Activated B cell treated with CpG ODN at 0.5 μM for 24 hours (primary cell): ENCODE data around the gene SPDYE16. TPM values are rescaled to one million over a fixed set of nuclear protein-coding genes. Genes with fewer than 3 reads are reported as not detected.
"Not testable (repeated sequence)": the region's sequence is repeated elsewhere in the genome, so short reads cannot be mapped to it uniquely, and the experiment has no call there.

Experiments
- ATAC-seq: fragments of 200-7000 bp; cut with Tn5 transposase; one replicate; pipeline ENCODE4 v1.10.0; 2021; ENCODE audit warnings: low read depth, mild to moderate bottlenecking, moderate library complexity
- CTCF ChIA-PET: fragments of 350-600 bp; sonication (Branson Sonifier 250); formaldehyde crosslinking; loops from one replicate; lab custom pipeline; 2021; ENCODE audit warnings: antibody characterized with exemption; lab: Charles Lee
- POLR2A ChIA-PET: fragments of 350-600 bp; sonication (Branson Sonifier 250); formaldehyde crosslinking; loops from one replicate; lab custom pipeline; 2021; ENCODE audit warnings: antibody characterized with exemption; lab: Charles Lee
- DNase-seq: peaks from one replicate; pipeline ENCODE4 v3.0.0; 2022
- H3K27ac Mint-ChIP-seq: one replicate; pipeline ENCODE4 v1.8.0; 2020; ENCODE audit warnings: mixed read lengths
- H3K27me3 Mint-ChIP-seq: one replicate; pipeline ENCODE4 v1.8.0; 2021; ENCODE audit warnings: mixed read lengths
- H3K36me3 Mint-ChIP-seq: one replicate; pipeline ENCODE4 v1.8.0; 2021; ENCODE audit warnings: low read depth, mixed read lengths
- H3K4me1 Mint-ChIP-seq: one replicate; pipeline ENCODE4 v1.8.0; 2021; ENCODE audit warnings: mixed read lengths
- H3K4me3 Mint-ChIP-seq: one replicate; pipeline ENCODE4 v1.8.0; 2020; ENCODE audit warnings: mild to moderate bottlenecking, mixed read lengths
- H3K9me3 Mint-ChIP-seq: one replicate; pipeline ENCODE4 v1.8.0; 2020; ENCODE audit warnings: mixed read lengths
- intact Hi-C: fragments of 100-400 bp; cut with micrococcal nuclease; formaldehyde crosslinking; loops from one replicate; pipeline ENCODE4 v1.15.1; 2024
- total RNA-seq: library from RNA; stranded (reverse); gene quantifications from 2 replicates; pipeline ENCODE4 v1.2.3, GENCODE V29; 2022
- TF ChIP-seq, protein P1 (sequence below): fragments of 200-600 bp; IDR thresholded peaks from one replicate; pipeline ENCODE4 v1.8.0; 2022; ENCODE audit warnings: antibody characterized with exemption, mild to moderate bottlenecking

SPDYE16 gene
- total RNA-seq, 1 donor from 2014 or later, result not detected

- DNase-seq, H3K27ac Mint-ChIP-seq, POLR2A ChIA-PET, H3K4me1 Mint-ChIP-seq, H3K27me3 Mint-ChIP-seq, ATAC-seq, H3K36me3 Mint-ChIP-seq, H3K4me3 Mint-ChIP-seq, CTCF ChIA-PET, intact Hi-C loops, H3K9me3 Mint-ChIP-seq: not testable (repeated sequence)
Observed at GRCh38 chr7:76526183-76526582, 16.9 kb downstream of the SPDYE16 start.

DNA sequence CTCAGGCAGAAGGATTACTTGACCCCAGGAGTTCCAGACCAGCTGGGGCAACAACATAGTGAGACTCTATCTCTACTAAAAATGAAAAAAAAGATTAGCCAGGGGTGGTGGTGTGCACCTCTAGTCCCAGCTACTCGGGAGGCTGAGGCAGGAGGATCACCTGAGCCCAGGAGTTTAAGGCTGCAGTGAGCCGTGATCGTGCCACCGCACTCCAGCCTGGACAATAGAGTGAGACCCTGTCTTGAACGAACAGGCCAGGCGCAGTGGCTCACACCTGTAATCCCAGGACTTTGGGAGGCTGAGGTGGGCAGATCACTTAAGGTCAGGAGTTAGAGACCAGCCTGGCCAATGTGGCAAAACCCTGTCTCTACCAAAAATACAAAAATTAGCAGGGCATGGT lies 26.2 kb downstream of the SPDYE16 start:
- H3K27me3 Mint-ChIP-seq, H3K4me1 Mint-ChIP-seq, intact Hi-C loops, POLR2A ChIA-PET, H3K27ac Mint-ChIP-seq, ATAC-seq, H3K36me3 Mint-ChIP-seq, CTCF ChIA-PET, H3K9me3 Mint-ChIP-seq, DNase-seq, H3K4me3 Mint-ChIP-seq: not testable (repeated sequence)

DNA sequence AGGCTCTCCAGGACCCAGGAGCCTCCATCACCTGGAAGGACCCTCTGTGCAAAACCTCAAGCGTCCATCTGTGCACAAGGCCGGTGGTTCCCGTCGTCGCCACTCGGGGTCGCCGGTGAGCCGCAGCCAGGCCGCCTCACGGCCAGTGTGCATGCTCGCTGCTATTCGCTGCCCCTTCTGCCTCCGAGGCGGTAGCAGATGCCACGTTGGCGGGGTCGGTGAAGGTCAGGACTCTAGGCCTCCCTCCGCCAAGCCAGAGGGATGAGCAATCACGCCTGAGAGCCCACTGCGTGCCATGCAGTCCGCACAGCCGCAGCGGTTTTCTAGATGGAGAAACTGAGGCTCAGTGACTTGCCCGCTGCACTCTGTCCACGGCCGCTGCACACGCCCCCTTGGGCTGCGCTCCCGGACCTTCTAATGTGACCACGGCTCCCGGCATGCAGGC lies 27.1 kb downstream of the SPDYE16 start:
- no peaks in the 10 kb centered on the region for H3K36me3 Mint-ChIP-seq
- H3K4me1 Mint-ChIP-seq, result no peaks in the 10 kb centered on the region
- H3K27me3 Mint-ChIP-seq, result no peaks in the 10 kb centered on the region
- DNase-seq (no peak), ATAC-seq (no peak)
- no peak overlapping the region for H3K27ac Mint-ChIP-seq
- H3K4me3 Mint-ChIP-seq, result no peak overlapping the region
- TF ChIP-seq, protein P1, sequence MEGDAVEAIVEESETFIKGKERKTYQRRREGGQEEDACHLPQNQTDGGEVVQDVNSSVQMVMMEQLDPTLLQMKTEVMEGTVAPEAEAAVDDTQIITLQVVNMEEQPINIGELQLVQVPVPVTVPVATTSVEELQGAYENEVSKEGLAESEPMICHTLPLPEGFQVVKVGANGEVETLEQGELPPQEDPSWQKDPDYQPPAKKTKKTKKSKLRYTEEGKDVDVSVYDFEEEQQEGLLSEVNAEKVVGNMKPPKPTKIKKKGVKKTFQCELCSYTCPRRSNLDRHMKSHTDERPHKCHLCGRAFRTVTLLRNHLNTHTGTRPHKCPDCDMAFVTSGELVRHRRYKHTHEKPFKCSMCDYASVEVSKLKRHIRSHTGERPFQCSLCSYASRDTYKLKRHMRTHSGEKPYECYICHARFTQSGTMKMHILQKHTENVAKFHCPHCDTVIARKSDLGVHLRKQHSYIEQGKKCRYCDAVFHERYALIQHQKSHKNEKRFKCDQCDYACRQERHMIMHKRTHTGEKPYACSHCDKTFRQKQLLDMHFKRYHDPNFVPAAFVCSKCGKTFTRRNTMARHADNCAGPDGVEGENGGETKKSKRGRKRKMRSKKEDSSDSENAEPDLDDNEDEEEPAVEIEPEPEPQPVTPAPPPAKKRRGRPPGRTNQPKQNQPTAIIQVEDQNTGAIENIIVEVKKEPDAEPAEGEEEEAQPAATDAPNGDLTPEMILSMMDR, result no peak
- intact Hi-C loops, result no loop called here
- ChIA-PET CTCF (no interaction called here), POLR2A (no interaction called here)
- no peaks in the 10 kb centered on the region for H3K9me3 Mint-ChIP-seq

DNA sequence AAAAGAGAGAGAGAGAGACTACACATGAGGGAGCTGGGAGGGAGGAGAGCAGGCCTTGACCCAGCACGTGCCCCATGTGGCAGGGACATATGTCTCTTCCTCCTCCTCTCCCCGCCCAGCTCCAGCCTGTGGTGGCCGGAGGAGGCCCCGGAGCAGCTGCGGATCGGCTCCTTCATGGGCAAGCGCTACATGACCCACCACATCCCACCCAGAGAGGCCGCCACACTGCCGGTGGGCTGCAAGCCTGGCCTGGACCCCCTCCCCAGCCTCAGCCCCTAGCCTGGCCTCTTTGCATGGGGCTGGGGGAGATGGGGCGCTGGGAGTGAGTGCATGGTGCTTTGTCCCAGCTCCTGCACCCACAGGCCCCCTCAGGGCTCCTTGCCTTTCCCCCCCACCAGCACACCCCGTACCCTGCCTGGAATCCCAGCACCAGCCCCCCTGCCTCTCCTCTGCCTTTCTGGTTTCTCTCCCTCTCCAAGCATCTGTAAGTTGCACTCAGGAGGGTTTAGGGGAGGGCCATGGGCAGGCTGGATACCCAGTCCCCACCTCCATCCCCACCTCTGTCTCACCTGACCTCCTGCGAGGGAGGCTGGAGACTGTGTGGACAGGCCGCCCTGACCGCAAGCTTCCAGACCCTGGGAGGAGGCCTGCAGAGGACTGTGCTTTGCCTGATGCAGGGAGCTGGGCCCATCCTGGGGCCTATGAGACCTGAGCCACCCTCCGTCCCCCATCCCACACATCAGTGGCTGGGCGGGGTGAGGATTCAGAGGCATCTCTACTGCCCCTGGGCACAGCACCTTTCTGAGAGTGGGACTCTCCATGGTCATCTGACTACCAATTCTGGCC lies 27.9 kb downstream of the SPDYE16 start:
- DNase-seq, result no peak
- Mint-ChIP-seq H3K36me3 (no peaks in the 10 kb centered on the region), H3K27ac (no peak overlapping the region), H3K4me1 (no peaks in the 10 kb centered on the region), H3K9me3 (no peaks in the 10 kb centered on the region), H3K27me3 (no peaks in the 10 kb centered on the region), H3K4me3 (no peak overlapping the region)
- ATAC-seq, result no peak
- ChIA-PET CTCF (no interaction called here), POLR2A (no interaction called here)
- intact Hi-C loops, result no loop called here
- TF ChIP-seq, protein P1, result no peak

DNA sequence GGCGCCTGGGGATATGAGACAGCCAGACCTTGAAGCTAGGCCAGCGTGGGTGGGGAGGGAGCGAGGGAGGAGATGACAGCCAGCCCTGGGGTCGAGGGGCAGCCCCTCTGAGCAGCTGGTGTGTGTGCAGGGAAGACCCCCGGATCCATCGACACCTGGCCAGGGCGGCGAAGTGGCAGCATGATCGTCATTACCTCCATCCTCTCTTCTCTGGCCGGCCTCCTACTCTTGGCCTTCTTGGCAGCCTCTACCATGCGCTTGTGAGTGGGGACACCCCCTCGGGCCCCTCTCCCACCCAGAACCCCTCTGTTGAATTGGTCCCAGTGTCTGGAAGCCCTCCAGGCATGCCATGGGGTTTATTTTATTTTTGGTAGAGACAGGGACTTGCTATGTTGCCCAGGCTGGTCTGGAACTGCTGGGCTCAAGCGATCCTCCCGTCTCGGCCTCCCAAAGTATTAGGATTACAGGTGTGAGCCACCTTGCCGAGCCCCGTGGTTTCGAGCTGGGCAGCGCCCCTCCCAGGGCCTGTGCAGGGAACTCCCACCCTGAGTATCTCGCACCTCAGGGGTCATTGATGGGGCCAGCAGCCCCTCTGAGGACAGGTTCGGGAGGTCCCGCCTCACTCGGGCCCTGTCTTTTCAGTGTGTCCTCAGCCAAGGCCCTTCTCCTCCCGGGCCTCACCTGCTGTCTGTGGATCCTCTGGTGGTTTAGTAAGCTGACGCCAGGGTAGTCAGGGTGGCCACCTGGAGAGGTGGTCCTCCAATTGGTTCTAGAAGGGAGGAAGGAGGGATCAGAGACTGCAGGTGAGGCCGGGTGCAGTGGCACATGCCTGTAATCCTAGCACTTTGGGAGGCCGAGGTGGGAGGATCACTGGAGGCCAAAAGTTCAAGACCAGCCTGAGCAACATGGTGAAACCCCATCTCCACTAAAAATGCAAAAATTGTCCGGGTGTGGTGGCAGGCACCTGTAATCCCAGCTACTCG lies 29.0 kb downstream of the SPDYE16 start:
- Mint-ChIP-seq H3K4me3 (no peak overlapping the region), H3K4me1 (no peaks in the 10 kb centered on the region), H3K27ac (no peak overlapping the region), H3K9me3 (no peaks in the 10 kb centered on the region), H3K36me3 (no peaks in the 10 kb centered on the region), H3K27me3 (no peaks in the 10 kb centered on the region)
- CTCF ChIA-PET, result no interaction called here
- DNase-seq (no peak), ATAC-seq (no peak)
- intact Hi-C loops, result no loop called here
- TF ChIP-seq, protein P1, result no peak
- POLR2A ChIA-PET, result no interaction called here
